ENCODE data around the gene ZBTB7C.

DNA sequence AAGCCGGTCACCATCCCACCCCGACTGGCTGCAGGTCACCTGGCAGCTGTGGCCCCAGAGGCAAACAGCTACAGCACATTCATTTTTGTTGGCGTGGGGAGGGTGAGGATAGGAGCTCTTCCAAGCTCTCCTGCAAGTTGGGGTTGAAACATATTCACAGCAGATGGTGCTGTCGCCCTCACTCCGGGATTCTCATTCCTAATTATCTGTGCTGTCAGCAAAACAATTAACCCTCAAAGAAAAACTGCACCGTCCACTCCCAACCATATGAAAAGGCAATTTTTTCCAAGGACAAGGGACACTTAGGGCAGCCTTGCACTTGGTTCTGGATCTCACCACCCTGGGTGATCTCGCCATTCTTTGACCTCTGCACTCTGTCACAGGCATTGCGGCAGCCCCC, 68.6 kb downstream of the ZBTB7C start:
- TF ChIP-seq USF1 (IDR thresholded peaks at IDR 0.05; ENCODE audit: borderline replicate concordance, low read depth) (no peak), REST (IDR thresholded peaks at IDR 0.05; ENCODE audit: low read depth, low read length) (no peak)
- TF ChIP-seq, protein P1, sequence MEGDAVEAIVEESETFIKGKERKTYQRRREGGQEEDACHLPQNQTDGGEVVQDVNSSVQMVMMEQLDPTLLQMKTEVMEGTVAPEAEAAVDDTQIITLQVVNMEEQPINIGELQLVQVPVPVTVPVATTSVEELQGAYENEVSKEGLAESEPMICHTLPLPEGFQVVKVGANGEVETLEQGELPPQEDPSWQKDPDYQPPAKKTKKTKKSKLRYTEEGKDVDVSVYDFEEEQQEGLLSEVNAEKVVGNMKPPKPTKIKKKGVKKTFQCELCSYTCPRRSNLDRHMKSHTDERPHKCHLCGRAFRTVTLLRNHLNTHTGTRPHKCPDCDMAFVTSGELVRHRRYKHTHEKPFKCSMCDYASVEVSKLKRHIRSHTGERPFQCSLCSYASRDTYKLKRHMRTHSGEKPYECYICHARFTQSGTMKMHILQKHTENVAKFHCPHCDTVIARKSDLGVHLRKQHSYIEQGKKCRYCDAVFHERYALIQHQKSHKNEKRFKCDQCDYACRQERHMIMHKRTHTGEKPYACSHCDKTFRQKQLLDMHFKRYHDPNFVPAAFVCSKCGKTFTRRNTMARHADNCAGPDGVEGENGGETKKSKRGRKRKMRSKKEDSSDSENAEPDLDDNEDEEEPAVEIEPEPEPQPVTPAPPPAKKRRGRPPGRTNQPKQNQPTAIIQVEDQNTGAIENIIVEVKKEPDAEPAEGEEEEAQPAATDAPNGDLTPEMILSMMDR (IDR thresholded peaks at IDR 0.05) = no peak

All from SK-N-SH (cell line).